Stimulated activated CD8-positive, alpha-beta memory T cell treated with anti-CD3 and anti-CD28 coated beads, Interleukin-2, amount 100 ng/mL, for 1 hour (primary cell): ENCODE measurements around the gene RHCG.

ENCODE experiments used
- DNase-seq, 2 donors: peaks; one replicate each; pipeline ENCODE4 v3.0.0-alpha.2; 2020; ENCODE audit warnings: low read depth in 2 of 2

The RHCG gene

GRCh38 chr15:89502867-89503595, 6.6 kb upstream of the RHCG start:
- DNase-seq, result no peak

GRCh38 chr15:89501646-89502045, 5.3 kb upstream of the RHCG start:
- no peak for DNase-seq

- DNase-seq, result no peak
Measured at GRCh38 chr15:89500397-89501270, 4.3 kb upstream of the RHCG start.

GRCh38 chr15:89499156-89499555, 2.8 kb upstream of the RHCG start:
- no peak for DNase-seq

- no peak for DNase-seq
Measured at GRCh38 chr15:89498574-89498906, 2.2 kb upstream of the RHCG start.

GRCh38 chr15:89497231-89497630, 848 bp upstream of the RHCG start:
- no peak for DNase-seq

GRCh38 chr15:89495638-89496145, 691 bp downstream of the RHCG start:
- DNase-seq, result no peak

- DNase-seq, result no peak
Measured at GRCh38 chr15:89494941-89495637, 1.3 kb downstream of the RHCG start.

- no peak for DNase-seq
Measured at GRCh38 chr15:89494031-89494430, 2.4 kb downstream of the RHCG start.

GRCh38 chr15:89492934-89493631, 3.3 kb downstream of the RHCG start:
- DNase-seq, result no peak

GRCh38 chr15:89492111-89492641, 4.2 kb downstream of the RHCG start:
- DNase-seq, result no peak

- DNase-seq, result no peak
Measured at GRCh38 chr15:89490814-89491315, 5.5 kb downstream of the RHCG start.

GRCh38 chr15:89490081-89490813, 6.1 kb downstream of the RHCG start:
- DNase-seq, result no peak

GRCh38 chr15:89489376-89489775, 7.0 kb downstream of the RHCG start:
- DNase-seq, result no peak

GRCh38 chr15:89487791-89488190, 8.6 kb downstream of the RHCG start:
- no peak for DNase-seq

- no peak for DNase-seq
Measured at GRCh38 chr15:89486726-89487050, 9.7 kb downstream of the RHCG start.

GRCh38 chr15:89483079-89483478, 13.3 kb downstream of the RHCG start:
- no peak for DNase-seq

GRCh38 chr15:89482139-89482538, 14.2 kb downstream of the RHCG start:
- DNase-seq, result no peak

- DNase-seq, result no peak
Measured at GRCh38 chr15:89480505-89480904, 15.9 kb downstream of the RHCG start.

- DNase-seq, result no peak
Measured at GRCh38 chr15:89479173-89479572, 17.2 kb downstream of the RHCG start.
